Neural crest cell (in vitro differentiated cells): ENCODE results near the gene ZNF335. TPM values are rescaled to one million over a fixed set of nuclear protein-coding genes. Genes with fewer than 3 reads are reported as not detected.
A peak's percentile ranks its signal among the peaks of the same experiment; 100 is the strongest.

Experiments
- DNase-seq: peaks from one replicate; pipeline ENCODE4 v3.0.0; 2021; ENCODE audit warnings: low read depth, mixed read lengths, low spot score
- H3K27ac Mint-ChIP-seq: one replicate; pipeline ENCODE4 v1.8.0; 2021; ENCODE audit warnings: mild to moderate bottlenecking, mixed read lengths; ENCODE audit not compliant: unreplicated experiment
- H3K27me3 Mint-ChIP-seq: 2 replicates; pipeline ENCODE4 v1.8.0; 2021; ENCODE audit warnings: low read depth, mild to moderate bottlenecking, mixed read lengths
- H3K36me3 Mint-ChIP-seq: 2 replicates; pipeline ENCODE4 v1.8.0; 2021; ENCODE audit warnings: low read depth, mild to moderate bottlenecking, mixed read lengths
- H3K4me1 Mint-ChIP-seq: 2 replicates; pipeline ENCODE4 v1.8.0; 2021; ENCODE audit warnings: mixed read lengths
- H3K4me3 Mint-ChIP-seq: one replicate; pipeline ENCODE4 v1.8.0; 2021; ENCODE audit warnings: mild to moderate bottlenecking, mixed read lengths
- H3K9me3 Mint-ChIP-seq: 2 replicates; pipeline ENCODE4 v1.8.0; 2021; ENCODE audit warnings: mixed read lengths
- CTCF ChIP-seq: fragments of 200-600 bp; sonication (generic); conservative IDR thresholded peaks from 2 replicates; pipeline ENCODE4 v1.5.0; 2021; ENCODE audit warnings: antibody characterized with exemption, mild to moderate bottlenecking
- total RNA-seq: library from RNA; stranded (reverse); gene quantifications from 2 replicates; pipeline ENCODE4 v1.2.1, GENCODE V29; 2021

Gene ZNF335
- total RNA-seq, 1 donor from 2014 or later = 24.8 TPM

GRCh38 chr20:45946149-45946970, 25.6 kb downstream of the ZNF335 start:
- H3K9me3 Mint-ChIP-seq = no peaks in the 10 kb centered on the region
- no peak for TF ChIP-seq CTCF
- H3K27me3 Mint-ChIP-seq = no peaks in the 10 kb centered on the region
- H3K27ac Mint-ChIP-seq = peak overlapping the region; percentile 35
- H3K36me3 Mint-ChIP-seq = peaks cover 4% of the 10 kb centered on the region
- no peak for DNase-seq
- no peaks in the 10 kb centered on the region for H3K4me1 Mint-ChIP-seq
- no peak overlapping the region for H3K4me3 Mint-ChIP-seq

- no peak overlapping the region for H3K27ac Mint-ChIP-seq
- no peak for TF ChIP-seq CTCF
- H3K9me3 Mint-ChIP-seq = no peaks in the 10 kb centered on the region
- no peak for DNase-seq
- H3K27me3 Mint-ChIP-seq = no peaks in the 10 kb centered on the region
- H3K4me3 Mint-ChIP-seq = no peak overlapping the region
- H3K36me3 Mint-ChIP-seq = peaks cover 4% of the 10 kb centered on the region
- H3K4me1 Mint-ChIP-seq = no peaks in the 10 kb centered on the region
Observed at GRCh38 chr20:45945678-45946148, 26.3 kb downstream of the ZNF335 start.

GRCh38 chr20:45944965-45945677, 26.9 kb downstream of the ZNF335 start:
- Mint-ChIP-seq H3K4me3 (peak overlapping the region; percentile 23), H3K4me1 (no peaks in the 10 kb centered on the region), H3K27ac (peak overlapping the region; percentile 47), H3K36me3 (peaks cover 4% of the 10 kb centered on the region), H3K9me3 (no peaks in the 10 kb centered on the region), H3K27me3 (no peaks in the 10 kb centered on the region)
- no peak for TF ChIP-seq CTCF
- DNase-seq = no peak

GRCh38 chr20:45944151-45944964, 27.6 kb downstream of the ZNF335 start:
- Mint-ChIP-seq H3K27ac (no peak overlapping the region), H3K9me3 (no peaks in the 10 kb centered on the region), H3K36me3 (peaks cover 8% of the 10 kb centered on the region), H3K4me3 (no peak overlapping the region), H3K4me1 (no peaks in the 10 kb centered on the region), H3K27me3 (no peaks in the 10 kb centered on the region)
- TF ChIP-seq CTCF = no peak
- no peak for DNase-seq

- no peak for DNase-seq
- Mint-ChIP-seq H3K4me3 (no peak overlapping the region), H3K36me3 (peaks cover 9% of the 10 kb centered on the region), H3K27me3 (no peaks in the 10 kb centered on the region), H3K27ac (no peak overlapping the region), H3K9me3 (no peaks in the 10 kb centered on the region), H3K4me1 (no peaks in the 10 kb centered on the region)
- TF ChIP-seq CTCF = no peak
Observed at GRCh38 chr20:45943613-45944012, 28.4 kb downstream of the ZNF335 start.
